Kidney (tissue), 14 donors: ENCODE measurements around the gene DCLK1. TPM values are rescaled to one million over a fixed set of nuclear protein-coding genes. Genes with fewer than 3 reads are reported as not detected.
"Not testable (repeated sequence)": the region's sequence is repeated elsewhere in the genome, so short reads cannot be mapped to it uniquely, and the experiment has no call there.

ENCODE experiments used
- DNase-seq, 5 donors: peaks; one replicate each; pipeline ENCODE4 v3.0.0-alpha.2; 2013 to 2020
- FAIRE-seq: peaks from 2 replicates; lab custom pipeline; 2012; peaks lifted over from hg19 to GRCh38; lab: Jason Lieb, UNC
- H3K27ac ChIP-seq, 2 donors: one replicate each; pipeline ENCODE4 v1.7.0; 2013; ENCODE audit warnings: low read depth in 2 of 2, low read length in 2 of 2, inconsistent platforms in 1 of 2
- H3K27me3 ChIP-seq: one replicate; pipeline ENCODE4 v1.7.1; 2013; ENCODE audit warnings: low read length, inconsistent platforms; ENCODE audit not compliant: control insufficient read depth, insufficient read depth
- H3K36me3 ChIP-seq, 3 donors: one replicate each; pipeline versions ENCODE4 v1.7.0 to v1.7.1; 2013; ENCODE audit warnings: low read length in 3 of 3, control low read depth in 1 of 3, inconsistent platforms in 1 of 3; ENCODE audit not compliant: insufficient read depth in 3 of 3, control insufficient read depth in 2 of 3
- H3K4me1 ChIP-seq, 3 donors: one replicate each; pipeline versions ENCODE4 v1.7.0 to v1.7.1; 2013; ENCODE audit warnings: low read length in 3 of 3, inconsistent platforms in 1 of 3, low read depth in 1 of 3; ENCODE audit not compliant: control insufficient read depth in 2 of 3, insufficient read depth in 2 of 3
- H3K4me3 ChIP-seq, 3 donors: one replicate each; pipeline versions ENCODE4 v1.7.0 to v1.8.1; 2013; ENCODE audit warnings: low read length in 3 of 3, control low read depth in 1 of 3, inconsistent platforms in 1 of 3
- H3K9ac ChIP-seq, 3 donors: one replicate each; pipeline versions ENCODE4 v1.7.0 to v1.7.1; 2013; ENCODE audit warnings: low read length in 3 of 3, control low read depth in 1 of 3, inconsistent platforms in 1 of 3
- H3K9me3 ChIP-seq, 3 donors: one replicate each; pipeline versions ENCODE4 v1.7.0 to v1.7.1; 2013; ENCODE audit warnings: low read length in 3 of 3, control low read depth in 1 of 3, inconsistent platforms in 1 of 3; ENCODE audit not compliant: control insufficient read depth in 2 of 3, insufficient read depth in 1 of 3
- intact Hi-C: fragments of 100-400 bp; cut with DNase I; formaldehyde crosslinking; loops from one replicate; pipeline ENCODE4 v1.11.1; 2022
- polyA plus RNA-seq: library from polyadenylated mRNA; stranded (reverse); fragments of 350-450 nt; fragmentation: Illumina TruSeq; extraction: RNeasy Lipid Tissue Mini Kit (QIAGEN cat#74804); gene quantifications from one replicate; pipeline ENCODE4 v1.2.3, GENCODE V29; 2014; ENCODE audit warnings: low read depth, low replicate concordance; ENCODE audit not compliant: insufficient read depth
- total RNA-seq: library from RNA; stranded (reverse); fragmentation: NEBNext Ultra II Directional; extraction: Animal tissue kit (Norgen Biotek cat#: 25700); gene quantifications from one replicate; pipeline ENCODE4 v1.2.1, GENCODE V29; 2021
- TF ChIP-seq, protein P1 (sequence below): IDR thresholded peaks from 3 replicates; pipeline ENCODE4 v1.5.1; 2012; ENCODE audit warnings: mild to moderate bottlenecking, moderate library complexity, borderline replicate concordance; ENCODE audit not compliant: insufficient read depth; ENCODE audit errors: extremely low read depth
- donor health status: control.
- donor health status: control.
- donor health status: control.
- donor health status: control.
- donor health status: control.
- donor health status: DM: yes; HTN: yes; CAD: no.
- donor health status: Normal renal cell carcinoma (clear cell type).

DCLK1 gene
- total and polyA plus RNA-seq, 2 donors from 2014 or later, result 0.73 to 8.3 TPM

DNA sequence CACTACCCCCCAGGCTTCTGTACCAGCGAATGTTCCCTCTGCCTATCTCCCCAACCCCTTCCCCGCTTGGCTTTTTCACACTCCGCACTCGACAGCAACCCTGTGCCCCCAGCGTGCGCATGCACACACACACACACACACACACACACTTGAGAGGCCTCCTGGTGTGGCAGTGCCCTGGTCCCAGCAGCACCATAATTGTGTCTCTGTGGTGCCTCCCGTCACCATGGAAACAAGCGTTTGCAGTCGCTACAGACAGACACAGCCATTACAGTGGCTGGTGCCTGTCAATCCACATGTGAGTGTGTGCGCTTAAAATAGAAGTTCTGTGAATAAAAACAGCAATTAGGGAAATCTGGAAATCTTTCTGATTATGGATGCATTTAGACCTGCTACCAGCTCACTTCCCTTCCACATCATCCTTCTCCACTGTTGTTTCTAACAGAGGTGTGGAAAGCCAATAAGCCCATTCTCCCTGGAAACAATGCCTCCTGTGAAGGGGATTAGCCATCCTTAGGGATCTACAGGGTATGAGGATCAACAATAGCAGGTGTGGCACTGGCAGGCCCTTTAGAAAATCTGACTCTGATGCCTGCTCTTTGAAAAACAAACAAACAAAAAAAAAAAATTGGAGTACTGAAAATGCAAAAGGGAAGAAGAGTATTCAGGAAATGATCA, 146.3 kb downstream of the DCLK1 start:
- FAIRE-seq (no peak), DNase-seq (peak in 4 of 5 donors; percentile 33 to 72 (median 58))
- Histone ChIP-seq H3K4me1 (no peaks in the 10 kb centered on the region), H3K9me3 (no peaks in the 10 kb centered on the region), H3K27ac (no peak overlapping the region), H3K27me3 (no peaks in the 10 kb centered on the region), H3K9ac (no peak overlapping the region), H3K4me3 (no peak overlapping the region), H3K36me3 (no peaks in the 10 kb centered on the region)
- intact Hi-C loops, result no loop called here
- TF ChIP-seq, protein P1, sequence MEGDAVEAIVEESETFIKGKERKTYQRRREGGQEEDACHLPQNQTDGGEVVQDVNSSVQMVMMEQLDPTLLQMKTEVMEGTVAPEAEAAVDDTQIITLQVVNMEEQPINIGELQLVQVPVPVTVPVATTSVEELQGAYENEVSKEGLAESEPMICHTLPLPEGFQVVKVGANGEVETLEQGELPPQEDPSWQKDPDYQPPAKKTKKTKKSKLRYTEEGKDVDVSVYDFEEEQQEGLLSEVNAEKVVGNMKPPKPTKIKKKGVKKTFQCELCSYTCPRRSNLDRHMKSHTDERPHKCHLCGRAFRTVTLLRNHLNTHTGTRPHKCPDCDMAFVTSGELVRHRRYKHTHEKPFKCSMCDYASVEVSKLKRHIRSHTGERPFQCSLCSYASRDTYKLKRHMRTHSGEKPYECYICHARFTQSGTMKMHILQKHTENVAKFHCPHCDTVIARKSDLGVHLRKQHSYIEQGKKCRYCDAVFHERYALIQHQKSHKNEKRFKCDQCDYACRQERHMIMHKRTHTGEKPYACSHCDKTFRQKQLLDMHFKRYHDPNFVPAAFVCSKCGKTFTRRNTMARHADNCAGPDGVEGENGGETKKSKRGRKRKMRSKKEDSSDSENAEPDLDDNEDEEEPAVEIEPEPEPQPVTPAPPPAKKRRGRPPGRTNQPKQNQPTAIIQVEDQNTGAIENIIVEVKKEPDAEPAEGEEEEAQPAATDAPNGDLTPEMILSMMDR, result no peak

DNA sequence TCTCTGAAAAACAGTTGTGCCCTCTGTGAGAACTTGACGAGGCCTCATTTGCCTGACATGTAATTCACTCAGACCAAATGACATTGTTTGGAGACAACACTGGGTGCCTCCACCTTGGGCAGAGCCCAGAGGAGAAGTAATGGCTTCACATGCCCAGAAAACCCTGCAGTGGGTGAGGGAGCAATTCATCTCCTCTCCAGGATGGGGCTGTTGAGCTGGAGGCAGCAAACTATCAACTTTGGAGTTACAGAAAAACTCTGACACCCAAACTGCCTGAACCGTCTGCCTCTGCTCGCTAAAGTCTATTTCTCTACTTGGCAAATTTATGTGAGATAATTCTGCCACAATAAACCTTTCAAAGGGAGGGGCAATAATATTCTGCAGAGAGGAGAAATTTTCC, 146.9 kb downstream of the DCLK1 start:
- DNase-seq, result no peak
- H3K9me3 ChIP-seq, result no peaks in the 10 kb centered on the region
- TF ChIP-seq, protein P1, result no peak
- FAIRE-seq, result no peak
- intact Hi-C loops, result no loop called here
- no peaks in the 10 kb centered on the region for H3K4me1 ChIP-seq
- H3K36me3 ChIP-seq, result no peaks in the 10 kb centered on the region
- no peak overlapping the region for H3K4me3 ChIP-seq
- H3K27ac ChIP-seq, result no peak overlapping the region
- no peaks in the 10 kb centered on the region for H3K27me3 ChIP-seq
- H3K9ac ChIP-seq, result no peak overlapping the region

DNA sequence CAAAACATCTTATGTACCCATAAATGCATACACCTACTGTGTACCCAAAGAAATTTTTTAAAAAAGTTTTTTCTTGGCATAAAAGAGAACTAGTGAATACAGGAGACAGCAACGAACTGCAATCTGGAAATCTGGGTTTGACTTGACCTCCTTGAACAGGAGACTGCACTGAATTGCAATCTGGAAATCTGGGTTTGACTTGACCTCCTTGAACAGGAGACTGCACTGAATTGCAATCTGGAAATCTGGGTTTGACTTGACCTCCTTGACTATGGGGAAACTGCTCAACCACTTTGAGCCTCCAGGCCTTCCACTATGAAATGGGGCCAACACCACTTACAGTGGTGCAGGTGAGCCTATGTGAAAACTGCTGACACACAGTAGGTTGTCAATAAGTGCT, 147.5 kb downstream of the DCLK1 start:
- intact Hi-C loops, DNase-seq, H3K27me3 ChIP-seq, H3K4me1 ChIP-seq, H3K9ac ChIP-seq, FAIRE-seq, H3K27ac ChIP-seq, H3K4me3 ChIP-seq, H3K36me3 ChIP-seq, H3K9me3 ChIP-seq: not testable (repeated sequence)

DNA sequence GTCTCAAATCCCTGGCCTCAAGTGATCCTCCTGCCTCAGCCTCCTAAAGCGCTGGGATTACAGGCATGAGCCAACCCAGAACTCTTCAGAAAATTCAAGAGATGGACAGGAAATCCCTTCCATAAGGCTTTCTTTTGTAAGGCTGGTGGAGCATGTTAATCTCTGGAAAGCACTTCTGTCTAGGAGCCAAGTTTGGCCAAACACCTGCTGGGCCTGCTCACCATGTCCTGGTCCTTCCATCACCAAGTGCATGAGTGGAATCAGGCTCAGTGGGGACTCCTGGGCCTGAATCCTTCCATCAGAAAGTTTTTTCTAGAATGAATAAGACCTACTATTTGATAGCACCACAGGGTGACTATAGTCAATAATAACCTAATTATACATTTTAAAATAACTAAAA, 148.0 kb downstream of the DCLK1 start:
- FAIRE-seq, result no peak
- TF ChIP-seq, protein P1, result no peak

More for the DNA sequence above, 148.0 kb downstream of the DCLK1 start:
- Histone ChIP-seq H3K36me3 (no peaks in the 10 kb centered on the region), H3K27me3 (no peaks in the 10 kb centered on the region), H3K9me3 (no peaks in the 10 kb centered on the region), H3K27ac (no peak overlapping the region), H3K4me3 (no peak overlapping the region), H3K4me1 (no peaks in the 10 kb centered on the region), H3K9ac (no peak overlapping the region)
- intact Hi-C loops, result no loop called here
- no peak for DNase-seq
